Stimulated activated CD8-positive, alpha-beta memory T cell treated with anti-CD3 and anti-CD28 coated beads, Interleukin-15, amount 100 ng/mL, for 1 hour (primary cell): ENCODE data around the gene MRPL2.
A peak's percentile ranks its signal among the peaks of the same experiment; 100 is the strongest.

Experiments
- DNase-seq: peaks from one replicate; pipeline ENCODE4 v3.0.0-alpha.2; 2020; ENCODE audit warnings: low read depth

MRPL2 gene

GRCh38 chr6:43059168-43060033, at the start of gene MRPL2, which contains the start of gene KLC4:
TSS of gene MRPL2 (minus strand) at chr6:43059434. CDS start at chr6:43059381, 53 bp downstream.
TSS of gene KLC4 (plus strand) at chr6:43059631. CDS start at chr6:43061336, 1,705 bp downstream.
- peak; percentile 98 for DNase-seq

- no peak for DNase-seq
Measured at GRCh38 chr6:43107344-43108062, 48.3 kb upstream of the MRPL2 start.

DNA sequence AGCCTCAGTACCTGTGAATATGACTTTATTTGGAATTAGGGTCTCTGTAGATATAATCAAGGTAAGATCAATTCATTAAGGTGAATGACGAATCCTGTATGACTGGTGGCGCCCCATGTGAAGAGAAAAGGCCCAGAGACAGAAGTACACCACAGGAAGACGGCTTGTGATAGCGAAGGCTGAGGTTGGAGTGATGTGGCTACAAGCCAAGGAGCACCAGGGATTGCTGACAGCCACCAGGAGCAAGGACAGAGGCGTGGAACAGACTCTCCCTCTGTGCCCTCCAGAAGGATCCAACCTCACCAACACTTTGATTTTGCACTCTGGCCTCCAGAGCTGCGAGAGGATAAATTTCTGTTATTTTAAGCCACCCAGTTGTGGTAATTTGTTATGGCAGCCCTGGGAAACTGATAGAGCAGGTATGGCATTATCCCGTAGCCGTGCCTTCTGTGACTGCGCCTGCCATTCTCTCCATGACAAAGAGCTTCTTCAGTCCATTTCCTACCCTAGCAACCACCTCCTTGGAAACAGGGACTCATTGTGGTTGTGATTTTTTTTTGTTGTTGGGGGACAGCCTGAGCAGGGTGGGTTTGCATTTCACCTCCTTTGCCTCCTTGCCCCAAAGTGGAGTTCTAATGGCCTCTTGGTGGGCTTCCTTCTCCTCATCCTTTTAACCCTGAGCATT, 46.4 kb upstream of the MRPL2 start:
- DNase-seq = no peak

DNA sequence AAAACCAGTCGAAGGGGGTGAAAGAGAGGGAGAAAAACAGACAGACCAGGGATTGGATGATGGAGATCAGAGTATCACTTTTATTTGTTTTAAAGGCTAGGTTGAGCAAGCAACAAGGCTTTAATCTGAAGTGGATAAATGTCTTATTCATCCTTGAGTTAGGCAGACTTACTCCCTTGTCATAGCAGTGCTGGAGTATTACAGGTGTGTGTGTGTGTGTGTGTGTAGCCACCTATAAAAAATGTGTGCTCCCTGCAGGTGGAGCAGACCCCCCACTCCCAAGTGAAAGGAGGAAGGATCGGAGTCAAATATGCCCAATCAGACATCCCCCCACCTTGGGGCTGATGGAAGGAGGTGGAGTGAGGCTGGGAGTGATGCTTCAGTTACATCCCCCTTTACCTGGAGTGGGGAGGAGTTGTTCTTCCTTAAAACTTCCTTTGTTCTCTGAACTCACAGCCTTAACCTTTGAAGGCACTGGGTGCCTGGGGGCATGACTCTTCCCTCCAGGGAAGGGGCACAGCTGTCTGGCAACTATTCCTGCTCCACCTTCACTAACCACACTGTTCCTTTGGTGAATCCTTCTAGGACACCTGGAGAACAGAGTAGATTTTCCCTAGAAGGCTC, 44.1 kb upstream of the MRPL2 start:
- no peak for DNase-seq

DNA sequence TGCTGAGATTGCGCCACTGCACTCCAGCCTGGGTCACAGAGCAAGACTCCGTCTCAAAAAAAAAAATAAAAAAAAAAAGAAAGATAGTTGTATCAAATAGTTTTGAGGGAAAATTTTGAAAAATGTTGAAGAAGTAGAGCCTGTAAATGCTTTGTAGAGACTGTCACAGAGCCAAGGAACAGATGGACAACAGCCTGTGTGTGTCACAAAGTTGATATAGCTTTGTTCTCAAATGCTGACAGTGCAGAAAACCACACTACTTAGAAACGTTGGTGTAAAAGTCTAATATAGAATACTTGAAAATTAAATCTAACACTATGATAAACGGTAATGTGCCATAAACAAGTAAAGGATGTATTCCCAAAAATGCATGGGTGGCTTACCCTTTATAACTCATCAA, 42.3 kb upstream of the MRPL2 start:
- DNase-seq = no peak

DNA sequence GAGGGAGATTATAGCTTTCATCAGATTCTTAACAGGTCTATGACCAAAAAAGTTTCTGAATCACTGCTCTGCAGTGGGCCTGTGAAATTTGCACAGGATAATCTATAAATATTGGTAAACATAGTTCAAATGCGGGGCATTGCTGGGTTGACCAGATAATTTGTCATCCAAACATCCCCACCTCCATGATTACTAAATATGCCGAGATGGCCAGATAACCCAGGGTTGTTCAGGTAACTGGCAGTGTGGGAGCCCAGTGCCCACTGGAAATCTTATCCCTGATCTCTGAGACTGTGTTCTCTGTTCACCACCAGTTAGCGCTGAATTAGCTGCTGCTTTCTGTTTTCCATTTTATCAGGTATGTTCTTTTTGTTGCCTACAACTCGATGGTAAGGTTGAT, 38.3 kb upstream of the MRPL2 start:
- no peak for DNase-seq

GRCh38 chr6:43097098-43097489, 37.9 kb upstream of the MRPL2 start:
- no peak for DNase-seq

DNA sequence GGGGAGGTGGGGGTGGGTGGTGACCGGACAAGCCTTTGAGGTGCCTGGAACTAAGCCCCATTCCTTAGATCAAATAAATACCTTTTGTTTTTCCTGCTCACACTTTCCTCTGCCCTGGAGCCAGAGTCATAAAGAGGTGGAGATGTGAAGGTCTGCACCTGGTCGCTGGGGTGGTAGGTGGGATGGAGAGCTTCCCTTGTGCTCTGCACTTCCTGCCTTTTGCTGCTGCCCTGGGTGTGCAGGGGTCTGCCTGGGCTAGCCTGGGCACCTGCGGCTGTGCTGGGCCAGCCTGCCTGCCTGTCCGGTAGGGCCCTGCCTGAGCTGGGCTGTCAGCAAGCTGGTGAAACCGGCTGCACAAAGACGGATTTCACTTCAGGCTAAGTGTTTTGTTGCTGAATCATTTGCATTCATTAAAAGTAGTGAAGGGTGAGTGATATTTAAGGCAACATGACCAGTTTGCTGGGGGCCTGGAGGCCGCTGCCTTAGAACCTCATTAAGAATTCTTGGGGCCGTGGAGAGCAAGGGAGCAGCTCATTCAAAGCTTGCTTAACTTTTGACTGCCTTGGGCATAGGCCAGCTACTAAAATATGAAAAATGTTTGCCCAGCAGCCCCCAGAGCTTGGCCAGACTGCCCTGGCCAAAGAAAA, 37.3 kb upstream of the MRPL2 start:
- DNase-seq = no peak

DNA sequence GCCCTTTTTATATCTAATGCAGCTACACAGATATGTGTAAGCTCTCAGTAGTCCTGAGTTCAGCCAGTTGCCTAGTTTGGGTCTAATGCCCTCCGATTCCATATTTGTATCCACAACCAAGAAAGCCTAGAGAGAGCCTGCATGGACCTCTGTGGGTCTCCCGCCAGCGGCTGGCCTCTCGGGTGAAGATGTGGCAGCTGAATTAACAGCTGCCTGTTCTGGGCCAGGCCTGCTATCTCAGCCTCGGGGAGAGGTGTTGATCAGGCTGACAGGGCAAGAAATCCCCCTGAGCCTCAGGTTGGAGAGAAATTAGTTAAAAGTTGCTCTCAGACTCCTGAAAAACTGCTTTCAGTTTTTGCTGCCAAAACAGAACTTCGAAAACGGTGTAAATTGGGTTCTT, 36.7 kb upstream of the MRPL2 start:
- no peak for DNase-seq

- no peak for DNase-seq
Measured at GRCh38 chr6:43093436-43094289, 34.4 kb upstream of the MRPL2 start.

DNA sequence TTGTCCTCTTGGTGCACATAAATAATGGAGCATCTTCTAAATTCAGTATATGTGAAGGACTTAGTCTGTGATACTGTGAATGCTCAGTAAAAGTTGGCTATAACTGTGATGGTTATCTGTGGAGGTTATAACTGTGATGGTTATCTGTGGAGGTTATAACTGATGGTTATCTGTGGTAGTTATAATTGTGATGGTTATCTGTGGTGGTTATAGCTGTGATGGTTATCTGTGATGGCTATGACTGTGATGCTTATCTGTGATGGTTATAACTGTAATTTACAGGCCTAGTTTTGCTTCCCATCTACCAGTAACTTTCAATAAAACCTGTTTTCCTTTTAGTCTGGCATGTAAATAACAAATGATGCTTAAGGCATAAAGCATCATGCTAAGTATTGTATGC, 33.4 kb upstream of the MRPL2 start:
- no peak for DNase-seq

GRCh38 chr6:43091436-43091991, 32.3 kb upstream of the MRPL2 start:
- no peak for DNase-seq

DNA sequence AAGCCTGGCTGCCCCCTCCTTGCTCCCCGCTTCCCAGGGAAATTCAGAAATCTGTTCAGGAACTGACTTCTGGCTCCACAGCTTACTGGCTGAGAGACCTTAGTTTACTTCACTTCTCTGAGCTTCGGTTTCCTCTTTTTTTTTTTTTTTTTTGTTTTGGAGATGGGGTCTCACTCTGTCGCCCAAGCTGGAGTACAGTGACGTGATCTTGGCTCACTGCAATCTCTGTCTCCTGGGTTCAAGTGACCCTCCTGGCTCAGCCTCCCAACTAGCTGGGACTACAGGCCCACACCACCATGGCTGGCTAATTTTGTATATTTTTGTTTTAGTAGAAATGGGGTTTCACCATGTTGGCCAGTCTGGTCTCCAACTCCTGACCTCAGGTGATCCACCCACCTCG, 31.8 kb upstream of the MRPL2 start:
- DNase-seq = no peak

DNA sequence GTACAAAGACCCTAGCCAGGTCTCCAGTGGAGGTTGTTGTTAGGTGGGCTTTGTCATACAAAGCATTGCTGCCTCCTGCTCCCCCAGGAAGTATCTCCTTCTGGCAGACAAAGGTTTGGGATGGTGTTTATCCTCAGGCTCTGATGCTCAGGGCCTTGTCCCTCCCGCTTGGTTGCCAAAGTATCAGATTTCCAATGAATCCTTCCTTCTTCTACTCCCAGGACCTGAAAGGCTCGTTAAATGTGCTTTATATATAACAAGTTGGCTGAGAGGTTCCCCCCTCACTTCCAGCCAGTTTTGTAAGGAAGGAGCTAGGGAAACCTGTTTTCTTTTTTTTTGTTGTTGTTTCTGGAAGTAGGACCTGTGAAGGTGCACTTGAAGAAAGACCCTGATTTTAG, 31.3 kb upstream of the MRPL2 start:
- no peak for DNase-seq

- no peak for DNase-seq
Measured at GRCh38 chr6:43089874-43090558, 30.8 kb upstream of the MRPL2 start.

DNA sequence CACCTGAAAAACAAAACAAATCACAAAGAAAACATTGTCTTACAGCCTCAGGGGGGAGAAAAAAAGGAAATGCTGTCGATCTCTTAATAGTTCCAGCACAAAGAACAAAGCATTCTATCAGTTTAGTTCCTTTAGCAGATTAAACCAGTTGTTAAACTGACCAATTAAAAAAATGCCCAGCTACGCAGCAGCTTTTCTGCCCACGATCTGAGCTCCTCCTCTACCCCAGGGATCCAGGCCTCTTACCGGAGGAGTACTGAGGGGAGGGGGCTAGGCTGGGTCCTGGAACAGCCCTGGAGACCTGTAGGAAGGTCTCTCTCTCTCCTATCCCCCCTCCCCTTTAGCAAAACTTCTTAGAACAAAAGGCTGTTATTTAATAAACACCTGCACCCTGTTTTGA, 30.2 kb upstream of the MRPL2 start:
- DNase-seq = no peak

- no peak for DNase-seq
Measured at GRCh38 chr6:43088654-43089056, 29.4 kb upstream of the MRPL2 start.

DNA sequence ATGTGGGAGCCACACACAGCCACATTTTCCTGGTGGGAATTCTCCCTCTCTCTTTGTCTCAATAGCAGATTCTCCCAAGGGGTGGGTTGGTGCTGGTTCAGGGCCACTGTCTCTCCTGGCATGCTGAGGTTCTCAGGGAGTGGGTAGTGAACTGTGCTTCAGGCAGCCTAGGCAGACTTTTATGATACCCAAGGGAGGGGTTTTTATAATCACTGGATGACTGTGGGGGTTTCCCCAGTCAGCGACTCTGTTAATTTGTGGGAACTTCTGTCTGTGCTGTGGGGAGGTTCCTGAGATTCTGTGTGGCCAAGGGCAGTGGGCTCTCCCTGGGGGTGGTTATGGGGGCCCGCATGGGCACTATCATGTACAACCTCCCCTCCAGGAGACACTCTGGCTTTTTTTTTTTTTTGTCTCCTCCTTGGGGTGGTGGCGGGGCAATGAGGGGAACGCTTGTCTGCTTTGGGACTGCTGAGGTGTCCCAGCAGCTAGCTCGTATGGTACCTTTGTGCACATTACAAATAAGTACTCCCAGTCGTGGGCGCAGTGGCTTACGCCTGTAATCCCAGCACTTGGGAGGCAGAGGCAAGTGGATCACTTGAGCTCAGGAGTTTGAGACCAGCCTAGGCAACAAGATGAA, 26.9 kb upstream of the MRPL2 start:
- no peak for DNase-seq
